PC-3 (cell line): ENCODE results near the gene GRIN2A.

Experiments
- EZH2 ChIP-seq: fragments of 300-600 bp; sonication (generic); IDR thresholded peaks from one replicate; pipeline ENCODE4 v1.6.1; 2017; ENCODE audit warnings: antibody characterized with exemption, mild to moderate bottlenecking, low read length; ENCODE audit not compliant: unreplicated experiment
- EZH2phosphoT487 ChIP-seq: fragments of 300-600 bp; sonication (generic); IDR thresholded peaks from 2 replicates; pipeline ENCODE4 v1.6.1; 2018; ENCODE audit warnings: mild to moderate bottlenecking, antibody characterized with exemption, low read length, borderline replicate concordance
- TF ChIP-seq, protein P1 (sequence below): fragments of 300-600 bp; sonication (generic); conservative IDR thresholded peaks from 2 replicates; pipeline ENCODE4 v1.5.1; 2017; ENCODE audit warnings: antibody characterized with exemption, low read depth, mild to moderate bottlenecking, low read length

DNA sequence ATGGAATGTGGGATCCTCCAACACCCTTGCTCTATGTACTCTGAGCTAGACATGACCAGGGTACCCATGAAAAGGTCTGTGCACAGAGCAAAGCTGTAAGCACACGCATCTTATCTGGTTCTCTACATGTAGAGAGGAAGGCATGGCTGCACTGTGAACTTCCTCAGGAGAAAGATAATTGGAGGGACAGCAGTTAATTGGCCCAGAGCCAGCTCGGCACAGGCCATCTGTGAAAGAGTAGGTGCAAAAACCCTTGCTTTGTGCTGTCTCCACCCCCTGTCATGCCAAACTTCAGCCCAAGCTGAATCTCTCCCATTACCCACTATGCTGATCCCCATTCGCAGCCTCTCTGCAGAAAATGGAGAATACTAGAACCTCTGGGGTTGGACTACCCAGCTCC lies 241.0 kb downstream of the GRIN2A start:
- TF ChIP-seq EZH2 = no peak
- TF ChIP-seq, protein P1, sequence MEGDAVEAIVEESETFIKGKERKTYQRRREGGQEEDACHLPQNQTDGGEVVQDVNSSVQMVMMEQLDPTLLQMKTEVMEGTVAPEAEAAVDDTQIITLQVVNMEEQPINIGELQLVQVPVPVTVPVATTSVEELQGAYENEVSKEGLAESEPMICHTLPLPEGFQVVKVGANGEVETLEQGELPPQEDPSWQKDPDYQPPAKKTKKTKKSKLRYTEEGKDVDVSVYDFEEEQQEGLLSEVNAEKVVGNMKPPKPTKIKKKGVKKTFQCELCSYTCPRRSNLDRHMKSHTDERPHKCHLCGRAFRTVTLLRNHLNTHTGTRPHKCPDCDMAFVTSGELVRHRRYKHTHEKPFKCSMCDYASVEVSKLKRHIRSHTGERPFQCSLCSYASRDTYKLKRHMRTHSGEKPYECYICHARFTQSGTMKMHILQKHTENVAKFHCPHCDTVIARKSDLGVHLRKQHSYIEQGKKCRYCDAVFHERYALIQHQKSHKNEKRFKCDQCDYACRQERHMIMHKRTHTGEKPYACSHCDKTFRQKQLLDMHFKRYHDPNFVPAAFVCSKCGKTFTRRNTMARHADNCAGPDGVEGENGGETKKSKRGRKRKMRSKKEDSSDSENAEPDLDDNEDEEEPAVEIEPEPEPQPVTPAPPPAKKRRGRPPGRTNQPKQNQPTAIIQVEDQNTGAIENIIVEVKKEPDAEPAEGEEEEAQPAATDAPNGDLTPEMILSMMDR = no peak
- TF ChIP-seq EZH2phosphoT487 = no peak
